Neural progenitor cell (in vitro differentiated cells): ENCODE measurements around the gene TLN1. TPM values are rescaled to one million over a fixed set of nuclear protein-coding genes. Genes with fewer than 3 reads are reported as not detected.

Experiments used
- microRNA-seq: library from miRNA; unstranded; fragments of <30 nt; microRNA quantifications from one replicate; pipeline ENCODE4, GENCODE V29; 2016
- small RNA-seq: library from RNA; depleted of rRNA; stranded (forward); fragments of <200 nt; gene quantifications from one replicate; pipeline ENCODE3, GENCODE V24; 2015
- total RNA-seq: library from RNA; depleted of rRNA; stranded (reverse); fragments of >200 nt; gene quantifications from 2 replicates; pipeline ENCODE4 v1.2.3, GENCODE V29; 2015; ENCODE audit warnings: low replicate concordance

The TLN1 gene
- total RNA-seq, 1 donor from 2014 or later = 36.7 TPM

Small RNAs within 50 kb of the gene (microRNA-seq; reads per million reads assigned to microRNA genes)
- gene MIR6852 (not detected), gene MIR6853 (not detected)

Small RNAs within 50 kb of the gene (small RNA-seq; reads per million reads assigned to genes)
- gene MIR6853 (not detected), gene RMRP (not detected), gene RN7SL22P (not detected)

Other genes with a start within 250 kb of the TLN1 start
- 3.5 and 9.9 TPM in 2 replicates for gene RUSC2, start 242.1 kb downstream of the TLN1 start, total RNA-seq
- gene TESK1, start 126.9 kb downstream of the TLN1 start, total RNA-seq = 5.2 and 12.4 TPM in 2 replicates
- gene CD72, start 113.8 kb downstream of the TLN1 start, total RNA-seq = 0.56 and 1.4 TPM in 2 replicates
- 0.56 and 0.86 TPM in 2 replicates for gene SIT1, start 81.3 kb downstream of the TLN1 start, total RNA-seq
- 1,307 and 2,709 TPM in 2 replicates for gene RMRP, start 74.2 kb downstream of the TLN1 start, total RNA-seq
- gene CCDC107, start 73.9 kb downstream of the TLN1 start, total RNA-seq = 3.8 and 10.6 TPM in 2 replicates
- gene ARHGEF39, start 67.0 kb downstream of the TLN1 start, total RNA-seq = 13.2 and 31.9 TPM in 2 replicates
- gene CA9, start 58.3 kb downstream of the TLN1 start, total RNA-seq = 0.09 and 0.25 TPM in 2 replicates
- gene TPM2, start 42.3 kb downstream of the TLN1 start, total RNA-seq = 174 and 241 TPM in 2 replicates
- 27.9 and 30.3 TPM in 2 replicates for gene CREB3, start 471 bp upstream of the TLN1 start, total RNA-seq
- gene GBA2, start 17.0 kb upstream of the TLN1 start, total RNA-seq = 44.8 and 74.5 TPM in 2 replicates
- gene RGP1, start 17.1 kb upstream of the TLN1 start, total RNA-seq = 11.2 and 20.1 TPM in 2 replicates
- gene MSMP, start 22.1 kb upstream of the TLN1 start, total RNA-seq = not detected in 2 replicates
- gene NPR2, start 59.4 kb upstream of the TLN1 start, total RNA-seq = 5.6 and 8.6 TPM in 2 replicates
- gene SPAG8, start 80.1 kb upstream of the TLN1 start, total RNA-seq = 1.3 and 1.6 TPM in 2 replicates
- gene HINT2, start 82.8 kb upstream of the TLN1 start, total RNA-seq = 21.8 and 35.9 TPM in 2 replicates
- gene FAM221B, start 96.5 kb upstream of the TLN1 start, total RNA-seq = not detected in 2 replicates
- 4.8 and 11.2 TPM in 2 replicates for gene TMEM8B, start 97.0 kb upstream of the TLN1 start, total RNA-seq
- not detected in 2 replicates for gene OR13J1, start 138.2 kb upstream of the TLN1 start, total RNA-seq
- gene HRCT1, start 174.0 kb upstream of the TLN1 start, total RNA-seq = not detected in 2 replicates
- gene SPAAR, start 177.3 kb upstream of the TLN1 start, total RNA-seq = 0.22 TPM in 1 of 2 replicates, not detected in the other
- gene OR2S2, start 226.0 kb upstream of the TLN1 start, total RNA-seq = not detected in 2 replicates